ENCODE measurements around the gene E2F8. TPM values are rescaled to one million over a fixed set of nuclear protein-coding genes. Genes with fewer than 3 reads are reported as not detected.
"Not testable (repeated sequence)": the region's sequence is repeated elsewhere in the genome, so short reads cannot be mapped to it uniquely, and the experiment has no call there.

The E2F8 gene
- total and polyA plus RNA-seq, 2 donors (not counting 3 experiments of a cell fraction or from before 2014, with no cell fraction given), result 6.5 to 19.1 TPM

GRCh38 chr11:19258641-19259230 is 18.0 kb upstream of the E2F8 start:
- no peak overlapping the region for H3K4me2 ChIP-seq (ENCODE audit: insufficient read depth, low read length)
- CTCF ChIA-PET, result interaction anchor here (0.6 to 2.8 kb wide), 16 partner anchors 8 to 332 kb away, joined by 3 to 26 read pairs (median 10); no protein-coding TSS in a partner anchor
- H2AFZ ChIP-seq (ENCODE audit: low read depth, low read length), result no peak overlapping the region
- intact Hi-C loops (cut with micrococcal nuclease), result loop anchor here (1.0 to 10.0 kb wide), 4 partner anchors 49 to 646 kb away; no protein-coding TSS in a partner anchor
- H3K4me1 ChIP-seq (ENCODE audit: control insufficient read depth, extremely low read depth, insufficient read depth, low read length), result no peaks in the 10 kb centered on the region
- FAIRE-seq (no peak), DNase-seq (ENCODE audit: low read depth, low spot score) (no peak)
- H3K27me3 ChIP-seq (ENCODE audit: control insufficient read depth in 2 of 2, insufficient read depth in 2 of 2, low read length in 2 of 2), result peaks cover 6 to 10% of the 10 kb centered on the region in 2 experiments
- no peak overlapping the region for H3K27ac ChIP-seq (ENCODE audit: insufficient read depth, low read depth, low read length)
- no peak overlapping the region for H3K4me3 ChIP-seq (replicated peaks in 1 of 3; ENCODE audit: insufficient read depth in 1 of 3, low read depth in 1 of 3, low read length in 3 of 3)
- no peak overlapping the region for H3K9ac ChIP-seq (replicated peaks; ENCODE audit: extremely low read depth, insufficient read depth, low read length)
- POLR2A ChIA-PET, result no interaction called here
- BruUV-seq (replicated peaks), result no TSS peak
- no peaks in the 10 kb centered on the region for H4K20me1 ChIP-seq (replicated peaks; ENCODE audit: control insufficient read depth, extremely low read depth, insufficient read depth, low read length)
- no peaks in the 10 kb centered on the region for H3K36me3 ChIP-seq (ENCODE audit: control insufficient read depth in 2 of 2, extremely low read depth in 1 of 2, insufficient read depth in 2 of 2, low read length in 2 of 2)
- no peak for TF ChIP-seq CTCF (IDR thresholded peaks at IDR 0.05; ENCODE audit: extremely low read depth in 1 of 2, insufficient read depth in 1 of 2, low read depth in 1 of 2, low read length in 2 of 2)
- no peak for TF ChIP-seq MAX (IDR thresholded peaks at IDR 0.05; ENCODE audit: insufficient read depth, insufficient read length)
- TF ChIP-seq MYC (IDR thresholded peaks at IDR 0.05; ENCODE audit: low read depth, low read length), result no peak
- no peak for TF ChIP-seq GATA2 (IDR thresholded peaks at IDR 0.05; ENCODE audit: insufficient read depth, insufficient read length, low read depth, low read length)
- no peak for TF ChIP-seq POLR2A (IDR thresholded peaks at IDR 0.05; ENCODE audit: low read depth, low read length)
- TF ChIP-seq EZH2 (IDR thresholded peaks at IDR 0.05; ENCODE audit: borderline replicate concordance, low read depth, low read length, severe bottlenecking), result no peak
- TF ChIP-seq POLR2AphosphoS5 (IDR thresholded peaks at IDR 0.05; ENCODE audit: insufficient read depth, low read depth, low read length), result no peak
- no peak for TF ChIP-seq JUN (IDR thresholded peaks at IDR 0.05; ENCODE audit: borderline replicate concordance, insufficient read depth, insufficient read length, low read depth)
- TF ChIP-seq FOS (IDR thresholded peaks at IDR 0.05; ENCODE audit: borderline replicate concordance, insufficient read depth, low read length), result no peak
- no peaks in the 10 kb centered on the region for H3K9me1 ChIP-seq (replicated peaks; ENCODE audit: control insufficient read depth, extremely low read depth, insufficient read depth, low read length)
- H3K9me3 ChIP-seq (replicated peaks; ENCODE audit: control insufficient read depth, insufficient read depth, low read length), result no peaks in the 10 kb centered on the region
- dilution Hi-C loops (cut with MboI; ENCODE audit: extremely low pct_ligation_motif_present, low sequenced_read_pairs), result no loop called here
- no peaks in the 10 kb centered on the region for H3K79me2 ChIP-seq (ENCODE audit: control insufficient read depth, insufficient read depth, low read length)

GRCh38 chr11:19254441-19254840 is 13.7 kb upstream of the E2F8 start:
- dilution Hi-C loops (cut with MboI; ENCODE audit: extremely low pct_ligation_motif_present, low sequenced_read_pairs), result not testable (repeated sequence)

More at GRCh38 chr11:19254441-19254840, 13.7 kb upstream of the E2F8 start:
- H3K4me3 ChIP-seq (replicated peaks in 1 of 3; ENCODE audit: insufficient read depth in 1 of 3, low read depth in 1 of 3, low read length in 3 of 3); H2AFZ ChIP-seq (ENCODE audit: low read depth, low read length); H3K79me2 ChIP-seq (ENCODE audit: control insufficient read depth, insufficient read depth, low read length); BruUV-seq (replicated peaks); H3K9me3 ChIP-seq (replicated peaks; ENCODE audit: control insufficient read depth, insufficient read depth, low read length); H3K9me1 ChIP-seq (replicated peaks; ENCODE audit: control insufficient read depth, extremely low read depth, insufficient read depth, low read length); H3K4me1 ChIP-seq (ENCODE audit: control insufficient read depth, extremely low read depth, insufficient read depth, low read length); DNase-seq (ENCODE audit: low read depth, low spot score); H4K20me1 ChIP-seq (replicated peaks; ENCODE audit: control insufficient read depth, extremely low read depth, insufficient read depth, low read length); H3K27ac ChIP-seq (ENCODE audit: insufficient read depth, low read depth, low read length); H3K9ac ChIP-seq (replicated peaks; ENCODE audit: extremely low read depth, insufficient read depth, low read length); H3K36me3 ChIP-seq (ENCODE audit: control insufficient read depth in 2 of 2, extremely low read depth in 1 of 2, insufficient read depth in 2 of 2, low read length in 2 of 2); POLR2A ChIA-PET; H3K4me2 ChIP-seq (ENCODE audit: insufficient read depth, low read length): not testable (repeated sequence)
- intact Hi-C loops (cut with micrococcal nuclease), result loop anchor here (10.0 kb wide), 1 partner anchor 650 kb away; no protein-coding TSS in a partner anchor
- peak; percentile 4 for FAIRE-seq
- CTCF ChIA-PET, result interaction anchor here (2.3 kb wide), 1 partner anchor 184 kb away, joined by 7 read pairs; no protein-coding TSS in a partner anchor
- peaks cover 2 to 11% of the 10 kb centered on the region in 2 experiments for H3K27me3 ChIP-seq (ENCODE audit: control insufficient read depth in 2 of 2, insufficient read depth in 2 of 2, low read length in 2 of 2)

Data from endothelial cell of umbilical vein (primary cell).